OCI-LY1 (cell line): ENCODE measurements around the gene ZMIZ1.

Source experiments
- EZH2 ChIP-seq: fragments of 200-600 bp; sonication (generic), shearing (Covaris generic); IDR thresholded peaks from 2 replicates; pipeline ENCODE4 v1.8.0; 2017; ENCODE audit warnings: borderline replicate concordance, mixed run types, mild to moderate bottlenecking, antibody characterized with exemption, low read length, moderate library complexity, mixed read lengths
- TF ChIP-seq, protein P1 (sequence below): fragments of 200-600 bp; sonication (generic), shearing (Covaris generic); IDR thresholded peaks from 2 replicates; pipeline ENCODE4 v1.5.1; 2017; ENCODE audit warnings: mild to moderate bottlenecking, antibody characterized with exemption, low read length, moderate library complexity, mixed read lengths

DNA sequence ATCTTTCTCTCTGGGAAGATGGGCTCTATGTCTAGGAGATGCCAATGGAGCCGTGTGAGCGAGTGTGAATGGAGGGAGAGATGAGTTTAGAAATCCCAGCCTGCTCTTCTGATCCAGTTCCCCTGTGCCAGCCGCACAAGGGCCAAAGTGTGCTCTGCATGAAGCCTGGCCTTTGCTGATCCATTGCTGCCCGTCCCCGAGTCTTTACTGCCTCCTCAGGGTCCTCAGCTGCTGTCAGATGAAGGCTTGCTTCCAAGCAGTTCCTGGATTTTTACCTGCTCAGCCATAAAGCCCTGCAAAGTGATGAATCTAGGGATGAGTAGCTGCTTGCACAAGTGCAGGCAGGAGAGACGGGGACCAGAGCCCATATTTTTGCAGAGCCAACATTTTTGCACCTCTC is 115.9 kb downstream of the ZMIZ1 start:
- TF ChIP-seq, protein P1, sequence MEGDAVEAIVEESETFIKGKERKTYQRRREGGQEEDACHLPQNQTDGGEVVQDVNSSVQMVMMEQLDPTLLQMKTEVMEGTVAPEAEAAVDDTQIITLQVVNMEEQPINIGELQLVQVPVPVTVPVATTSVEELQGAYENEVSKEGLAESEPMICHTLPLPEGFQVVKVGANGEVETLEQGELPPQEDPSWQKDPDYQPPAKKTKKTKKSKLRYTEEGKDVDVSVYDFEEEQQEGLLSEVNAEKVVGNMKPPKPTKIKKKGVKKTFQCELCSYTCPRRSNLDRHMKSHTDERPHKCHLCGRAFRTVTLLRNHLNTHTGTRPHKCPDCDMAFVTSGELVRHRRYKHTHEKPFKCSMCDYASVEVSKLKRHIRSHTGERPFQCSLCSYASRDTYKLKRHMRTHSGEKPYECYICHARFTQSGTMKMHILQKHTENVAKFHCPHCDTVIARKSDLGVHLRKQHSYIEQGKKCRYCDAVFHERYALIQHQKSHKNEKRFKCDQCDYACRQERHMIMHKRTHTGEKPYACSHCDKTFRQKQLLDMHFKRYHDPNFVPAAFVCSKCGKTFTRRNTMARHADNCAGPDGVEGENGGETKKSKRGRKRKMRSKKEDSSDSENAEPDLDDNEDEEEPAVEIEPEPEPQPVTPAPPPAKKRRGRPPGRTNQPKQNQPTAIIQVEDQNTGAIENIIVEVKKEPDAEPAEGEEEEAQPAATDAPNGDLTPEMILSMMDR, result no peak
- TF ChIP-seq EZH2, result no peak
